GOT3 (cell line): Measurements from ENCODE around the gene DYNLRB2.

ENCODE experiments used
- DNase-seq: peaks from one replicate; lab custom pipeline; 2025; ENCODE audit warnings: mixed read lengths; lab: John Stamatoyannopoulos, UW

Gene DYNLRB2

GRCh38 chr16:80540516-80541305 is at the start of gene DYNLRB2:
DYNLRB2 (plus strand) TSS chr16:80540993; CDS start chr16:80541077, 84 bp downstream.
- DNase-seq: peak; percentile 51

DNA sequence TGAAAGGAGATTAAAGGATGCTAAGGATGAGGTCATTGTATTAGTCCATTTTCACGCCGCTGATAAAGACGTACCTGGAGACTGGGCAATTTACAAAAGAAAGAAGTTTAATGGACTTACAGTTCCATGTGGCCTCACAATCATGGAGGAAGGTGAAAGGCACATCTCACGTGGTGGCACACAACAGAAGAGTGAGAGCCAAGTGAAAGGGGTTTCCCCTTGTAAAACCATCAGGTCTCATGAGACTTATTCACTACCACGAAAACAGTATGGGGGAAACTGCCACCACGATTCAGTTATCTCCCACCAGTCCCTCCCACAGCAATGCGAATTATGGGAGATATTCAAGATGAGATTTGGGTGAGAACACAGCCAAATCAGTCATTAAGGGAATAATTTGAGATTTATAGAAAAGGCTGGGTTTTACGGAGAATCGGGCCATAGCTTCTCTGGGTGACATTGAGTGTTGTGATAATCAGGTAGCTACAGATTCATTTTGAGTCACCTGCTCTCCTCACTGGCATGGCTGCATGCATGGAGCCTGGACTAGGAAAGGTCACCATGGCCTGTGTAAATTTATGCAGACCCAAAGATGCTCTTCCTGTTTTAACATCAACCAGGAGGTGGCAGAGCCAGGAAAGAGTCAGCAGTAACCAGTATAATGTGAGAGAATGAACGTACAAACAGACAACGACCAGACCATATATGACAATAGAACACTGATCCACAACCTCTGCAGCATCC is 40.5 kb upstream of the DYNLRB2 start:
- no peak for DNase-seq

GRCh38 chr16:80500961-80501525 is 39.8 kb upstream of the DYNLRB2 start:
- DNase-seq: no peak

DNA sequence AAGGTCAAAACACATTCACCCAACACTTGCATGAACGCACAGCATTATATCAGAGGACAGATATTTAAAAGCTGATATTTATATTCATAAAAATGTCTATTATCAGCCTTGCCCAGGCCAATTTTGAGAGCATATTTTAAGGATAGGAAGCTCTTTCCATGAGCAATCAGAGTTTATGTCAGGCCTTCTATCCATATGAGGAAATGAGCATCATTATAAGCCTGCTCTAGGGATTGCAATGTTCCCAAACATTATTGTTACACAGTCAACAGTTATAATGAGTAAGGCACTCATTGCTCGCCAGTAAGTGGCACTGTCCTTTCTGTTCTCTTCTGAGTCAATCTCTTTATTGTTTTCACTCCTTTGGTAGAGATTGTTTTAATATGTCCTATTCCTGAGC is 37.7 kb upstream of the DYNLRB2 start:
- DNase-seq: no peak

GRCh38 chr16:80507538-80507937 is 33.3 kb upstream of the DYNLRB2 start:
- DNase-seq: no peak

DNA sequence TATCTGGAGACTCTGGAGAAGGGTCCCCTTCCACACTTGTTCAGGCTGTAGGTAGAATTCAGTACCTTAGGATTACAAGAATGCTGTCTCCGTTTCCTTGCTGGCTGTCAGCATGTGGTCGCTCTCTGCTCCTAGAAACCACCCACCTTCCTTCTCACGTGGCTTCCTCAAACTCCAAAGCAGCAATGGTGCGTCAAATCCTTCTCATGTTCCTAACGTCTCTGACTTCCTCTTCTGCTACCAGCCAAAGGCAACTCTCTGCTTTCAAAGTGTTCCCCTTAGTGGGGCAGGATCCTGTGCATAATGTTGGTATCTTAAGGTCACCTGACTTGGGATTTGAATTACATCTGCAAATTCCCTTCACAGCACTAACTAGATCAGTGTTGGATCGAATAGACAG is 30.9 kb upstream of the DYNLRB2 start:
- no peak for DNase-seq

GRCh38 chr16:80511824-80512592 is 28.8 kb upstream of the DYNLRB2 start:
- no peak for DNase-seq

DNA sequence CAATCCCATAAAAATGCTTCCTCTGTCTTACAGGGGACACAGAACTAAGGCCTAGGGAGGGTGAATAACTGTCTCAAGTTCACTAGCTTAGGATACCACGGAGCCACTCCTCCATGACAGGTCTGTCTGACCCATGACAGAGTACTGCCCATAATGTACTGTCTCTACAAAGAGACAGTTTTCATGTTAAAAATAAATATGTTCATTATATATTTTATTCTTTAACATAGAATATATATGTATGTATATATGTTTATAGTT is 28.3 kb upstream of the DYNLRB2 start:
- no peak for DNase-seq

DNA sequence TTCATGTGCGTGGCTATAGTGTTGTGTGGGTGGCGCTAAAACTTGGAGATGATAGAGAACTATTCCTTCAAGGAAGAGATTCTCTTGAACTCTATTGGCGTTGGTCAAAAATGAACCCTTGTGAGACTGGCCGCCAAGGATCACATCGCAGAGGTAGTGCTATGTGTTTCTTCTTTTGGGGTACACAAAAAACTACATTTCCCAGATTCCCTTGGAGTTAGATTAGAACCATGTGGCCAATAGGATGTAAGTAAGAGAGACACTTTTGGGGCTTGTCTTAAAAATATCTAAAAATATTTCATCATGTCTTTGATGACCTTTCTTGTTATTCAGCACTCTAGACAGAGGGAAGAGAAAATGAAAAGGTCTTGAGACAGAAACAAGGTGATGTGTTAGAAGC is 25.4 kb upstream of the DYNLRB2 start:
- no peak for DNase-seq

DNA sequence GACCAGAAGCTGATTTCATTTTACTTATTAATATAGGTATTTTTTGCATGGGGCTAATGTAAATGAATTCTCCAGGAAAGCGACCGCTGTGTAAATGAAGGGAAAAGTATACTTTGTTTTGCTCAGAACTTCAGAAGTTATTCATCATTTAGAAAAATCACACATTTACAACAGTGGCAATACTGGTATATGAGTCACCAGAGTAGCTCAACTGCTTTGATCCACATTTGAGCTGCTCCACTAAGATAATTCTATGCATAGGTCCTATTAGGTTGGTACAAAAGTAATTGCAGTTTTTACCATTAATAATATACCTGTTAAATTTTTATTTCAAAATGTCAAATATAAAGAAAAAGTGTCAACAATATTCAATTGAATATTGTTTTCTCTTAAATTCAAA is 22.9 kb upstream of the DYNLRB2 start:
- no peak for DNase-seq

- DNase-seq: no peak
These were observed 22.4 kb upstream of the DYNLRB2 start for GRCh38 chr16:80518436-80518835.

DNA sequence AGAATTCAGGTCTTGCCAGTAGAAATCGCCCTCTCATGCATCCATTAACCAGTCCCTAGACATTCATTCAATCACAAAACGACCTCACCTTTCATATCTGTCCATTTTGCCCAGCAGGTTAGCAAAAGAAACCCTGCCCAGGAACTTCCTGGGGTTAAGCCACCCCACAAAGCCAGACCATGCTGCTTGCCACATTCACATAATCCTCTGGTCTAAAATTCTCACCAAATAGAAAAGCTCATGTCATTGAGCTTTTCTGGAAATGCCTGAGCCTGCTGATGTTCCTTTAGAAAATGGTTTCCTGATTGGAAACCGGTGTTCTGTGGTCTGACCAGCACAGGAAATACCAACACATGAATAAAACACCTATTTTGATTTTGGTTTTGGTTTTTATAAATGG is 21.6 kb upstream of the DYNLRB2 start:
- no peak for DNase-seq

GRCh38 chr16:80525420-80525819 is 15.4 kb upstream of the DYNLRB2 start:
- DNase-seq: no peak

GRCh38 chr16:80526418-80527061 is 14.3 kb upstream of the DYNLRB2 start:
- no peak for DNase-seq

DNA sequence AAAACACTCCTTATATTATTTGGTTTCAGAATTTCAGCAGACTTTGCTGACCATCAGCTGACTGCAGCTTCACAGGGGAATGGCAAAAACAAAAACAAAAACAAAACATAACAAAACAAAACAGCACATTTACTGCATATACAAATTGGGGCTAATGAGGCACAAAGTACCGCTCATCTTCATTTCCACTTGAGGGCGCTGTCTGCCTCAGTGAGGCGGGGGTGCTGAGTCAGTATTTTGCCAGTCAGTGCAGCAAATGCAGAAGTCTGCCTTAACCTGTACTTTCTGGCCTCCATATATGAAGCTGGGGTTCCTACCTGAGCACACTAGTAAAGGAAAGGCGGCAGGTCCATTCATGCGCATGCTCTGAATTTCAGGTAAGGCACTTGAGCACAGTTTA is 13.5 kb upstream of the DYNLRB2 start:
- DNase-seq: no peak

GRCh38 chr16:80530479-80530878 is 10.3 kb upstream of the DYNLRB2 start:
- no peak for DNase-seq

DNA sequence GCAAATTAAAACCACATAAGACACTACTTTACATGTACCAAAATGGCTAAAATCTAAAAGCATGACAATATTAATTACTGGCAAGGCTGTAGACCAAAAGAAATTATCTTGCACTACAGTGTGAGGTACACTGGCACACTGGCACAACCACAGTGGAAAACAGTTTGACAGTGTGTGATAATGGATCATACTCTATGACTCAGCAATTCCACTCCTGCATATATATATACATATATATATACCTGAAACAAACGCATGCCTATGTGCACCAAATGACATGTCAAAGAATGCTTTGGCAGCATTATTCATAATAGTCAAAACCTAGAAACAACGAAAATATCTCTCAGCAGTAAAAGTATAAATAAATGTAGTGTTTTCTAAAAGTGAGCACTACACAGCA is 4.6 kb upstream of the DYNLRB2 start:
- no peak for DNase-seq

DNA sequence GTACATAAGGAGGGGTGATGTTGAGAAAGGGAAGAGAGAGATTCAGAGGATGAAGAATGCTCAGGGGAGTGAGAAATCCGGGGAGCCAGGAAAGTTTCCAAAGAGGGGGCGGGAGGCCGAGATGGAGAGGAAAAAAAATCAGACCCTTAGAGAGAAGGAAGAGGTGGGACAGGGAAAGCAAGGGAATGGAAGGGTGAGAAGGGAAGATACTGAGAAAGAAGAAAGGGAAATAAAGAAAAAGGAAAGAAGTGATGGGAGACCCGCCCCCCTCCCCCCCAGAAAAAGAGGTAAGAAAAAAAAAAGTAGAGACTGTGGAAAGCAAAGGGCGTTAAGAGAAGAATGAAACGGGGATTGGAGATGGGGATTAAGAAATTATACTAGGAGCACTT is 507 bp downstream of the DYNLRB2 start:
- no peak for DNase-seq

- no peak for DNase-seq
These were observed 2.4 kb downstream of the DYNLRB2 start for GRCh38 chr16:80543162-80543561.

DNA sequence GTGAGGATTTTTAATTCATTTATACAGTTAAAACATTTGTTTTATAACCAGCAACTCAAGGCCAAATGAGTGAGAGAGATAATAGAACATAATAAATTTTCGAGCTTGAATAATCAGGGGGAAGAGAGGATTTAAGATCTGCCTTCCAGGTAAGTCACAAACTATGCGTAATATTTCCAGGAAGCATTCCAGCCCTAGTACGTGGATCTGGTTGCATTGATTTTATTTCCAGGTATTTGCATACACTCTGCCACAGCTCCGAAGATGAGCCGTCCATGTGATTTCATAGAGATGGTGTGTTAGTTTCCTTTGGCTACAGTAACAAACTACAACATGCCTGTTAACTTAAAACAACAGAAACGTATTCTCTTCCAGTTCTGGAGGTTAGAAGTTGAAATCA is 3.5 kb downstream of the DYNLRB2 start:
- no peak for DNase-seq

- DNase-seq: no peak
These were observed 5.5 kb downstream of the DYNLRB2 start for GRCh38 chr16:80546249-80546648.

GRCh38 chr16:80547145-80547544 is 6.4 kb downstream of the DYNLRB2 start:
- DNase-seq: no peak
